Kidney (tissue), 14 donors: ENCODE data around the gene RAD9A. TPM values are rescaled to one million over a fixed set of nuclear protein-coding genes. Genes with fewer than 3 reads are reported as not detected.

Experiments
- DNase-seq, 5 donors: peaks; one replicate each; pipeline ENCODE4 v3.0.0-alpha.2; 2013 to 2020
- FAIRE-seq: peaks from 2 replicates; lab custom pipeline; 2012; peaks lifted over from hg19 to GRCh38; lab: Jason Lieb, UNC
- H3K27ac ChIP-seq, 2 donors: one replicate each; pipeline ENCODE4 v1.7.0; 2013; ENCODE audit warnings: low read depth in 2 of 2, low read length in 2 of 2, inconsistent platforms in 1 of 2
- H3K27me3 ChIP-seq: one replicate; pipeline ENCODE4 v1.7.1; 2013; ENCODE audit warnings: low read length, inconsistent platforms; ENCODE audit not compliant: control insufficient read depth, insufficient read depth
- H3K36me3 ChIP-seq, 3 donors: one replicate each; pipeline versions ENCODE4 v1.7.0 to v1.7.1; 2013; ENCODE audit warnings: low read length in 3 of 3, control low read depth in 1 of 3, inconsistent platforms in 1 of 3; ENCODE audit not compliant: insufficient read depth in 3 of 3, control insufficient read depth in 2 of 3
- H3K4me1 ChIP-seq, 3 donors: one replicate each; pipeline versions ENCODE4 v1.7.0 to v1.7.1; 2013; ENCODE audit warnings: low read length in 3 of 3, inconsistent platforms in 1 of 3, low read depth in 1 of 3; ENCODE audit not compliant: control insufficient read depth in 2 of 3, insufficient read depth in 2 of 3
- H3K4me3 ChIP-seq, 3 donors: one replicate each; pipeline versions ENCODE4 v1.7.0 to v1.8.1; 2013; ENCODE audit warnings: low read length in 3 of 3, control low read depth in 1 of 3, inconsistent platforms in 1 of 3
- H3K9ac ChIP-seq, 3 donors: one replicate each; pipeline versions ENCODE4 v1.7.0 to v1.7.1; 2013; ENCODE audit warnings: low read length in 3 of 3, control low read depth in 1 of 3, inconsistent platforms in 1 of 3
- H3K9me3 ChIP-seq, 3 donors: one replicate each; pipeline versions ENCODE4 v1.7.0 to v1.7.1; 2013; ENCODE audit warnings: low read length in 3 of 3, control low read depth in 1 of 3, inconsistent platforms in 1 of 3; ENCODE audit not compliant: control insufficient read depth in 2 of 3, insufficient read depth in 1 of 3
- CTCF ChIP-seq: IDR thresholded peaks from 3 replicates; pipeline ENCODE4 v1.5.1; 2012; ENCODE audit warnings: mild to moderate bottlenecking, moderate library complexity, borderline replicate concordance; ENCODE audit not compliant: insufficient read depth; ENCODE audit errors: extremely low read depth
- intact Hi-C: fragments of 100-400 bp; cut with DNase I; formaldehyde crosslinking; loops from one replicate; pipeline ENCODE4 v1.11.1; 2022
- polyA plus RNA-seq: library from polyadenylated mRNA; stranded (reverse); fragments of 350-450 nt; fragmentation: Illumina TruSeq; extraction: RNeasy Lipid Tissue Mini Kit (QIAGEN cat#74804); gene quantifications from one replicate; pipeline ENCODE4 v1.2.3, GENCODE V29; 2014; ENCODE audit warnings: low read depth, low replicate concordance; ENCODE audit not compliant: insufficient read depth
- total RNA-seq: library from RNA; stranded (reverse); fragmentation: NEBNext Ultra II Directional; extraction: Animal tissue kit (Norgen Biotek cat#: 25700); gene quantifications from one replicate; pipeline ENCODE4 v1.2.1, GENCODE V29; 2021
- donor health status: control.
- donor health status: control.
- donor health status: control.
- donor health status: control.
- donor health status: control.
- donor health status: DM: yes; HTN: yes; CAD: no.
- donor health status: Normal renal cell carcinoma (clear cell type).

Gene RAD9A
- total and polyA plus RNA-seq, 2 donors from 2014 or later: 16.4 to 17.8 TPM

GRCh38 chr11:67410369-67410831 is 18.6 kb downstream of the RAD9A start:
- Histone ChIP-seq H3K9me3 (no peaks in the 10 kb centered on the region), H3K4me3 (no peak overlapping the region), H3K9ac (no peak overlapping the region), H3K36me3 (no peaks in the 10 kb centered on the region), H3K27ac (no peak overlapping the region), H3K27me3 (no peaks in the 10 kb centered on the region), H3K4me1 (peaks cover 0 to 3% (median 0%) of the 10 kb centered on the region in 3 donors)
- no peak for TF ChIP-seq CTCF
- no peak for FAIRE-seq
- intact Hi-C loops: no loop called here
- no peak for DNase-seq

DNA sequence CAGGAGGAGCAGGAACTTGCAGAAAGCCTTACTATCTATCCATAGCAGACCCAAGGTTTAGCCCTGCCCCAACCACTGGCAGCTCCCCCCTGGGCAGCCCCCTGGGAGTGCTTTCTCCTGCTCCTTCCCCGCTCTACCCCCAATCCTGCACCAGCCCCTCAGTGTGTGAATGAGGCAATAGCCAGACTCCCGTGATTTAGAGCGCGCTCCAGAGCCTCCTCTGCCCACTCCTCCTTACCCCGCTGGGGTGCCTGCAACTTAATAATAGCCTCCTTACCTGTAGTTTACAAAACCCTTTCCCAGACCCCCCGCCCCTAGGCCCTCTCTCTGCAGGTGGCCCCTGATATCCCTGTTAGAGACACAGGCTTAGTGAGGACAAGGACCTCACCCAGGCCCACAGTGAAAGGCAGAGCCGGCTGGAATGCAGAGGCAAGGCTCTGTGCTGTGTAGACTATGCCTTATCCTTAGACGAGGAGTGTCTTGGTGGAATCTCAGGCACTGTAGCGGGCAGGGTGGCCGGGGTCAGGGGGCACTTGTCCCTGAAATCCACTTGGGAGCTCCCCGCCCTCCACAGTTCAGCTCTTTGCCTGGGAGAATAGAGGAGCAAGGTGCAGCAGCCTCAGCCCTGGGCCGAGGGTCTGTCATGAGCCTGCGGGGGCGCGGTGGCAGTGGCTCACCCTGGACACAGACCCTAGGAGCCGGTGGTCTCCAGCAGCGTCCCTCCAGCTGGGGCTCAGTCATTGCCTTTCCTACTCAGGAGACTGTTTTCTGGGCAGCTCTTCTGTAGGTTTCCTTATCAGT is 19.4 kb downstream of the RAD9A start:
- H3K9ac ChIP-seq: no peak overlapping the region
- intact Hi-C loops: no loop called here
- FAIRE-seq (no peak), DNase-seq (no peak)
- no peak overlapping the region for H3K27ac ChIP-seq
- H3K4me3 ChIP-seq: no peak overlapping the region
- H3K4me1 ChIP-seq: peaks cover 0 to 8% (median 0%) of the 10 kb centered on the region in 3 donors
- H3K27me3 ChIP-seq: no peaks in the 10 kb centered on the region
- TF ChIP-seq CTCF: no peak
- no peaks in the 10 kb centered on the region for H3K36me3 ChIP-seq
- no peaks in the 10 kb centered on the region for H3K9me3 ChIP-seq

DNA sequence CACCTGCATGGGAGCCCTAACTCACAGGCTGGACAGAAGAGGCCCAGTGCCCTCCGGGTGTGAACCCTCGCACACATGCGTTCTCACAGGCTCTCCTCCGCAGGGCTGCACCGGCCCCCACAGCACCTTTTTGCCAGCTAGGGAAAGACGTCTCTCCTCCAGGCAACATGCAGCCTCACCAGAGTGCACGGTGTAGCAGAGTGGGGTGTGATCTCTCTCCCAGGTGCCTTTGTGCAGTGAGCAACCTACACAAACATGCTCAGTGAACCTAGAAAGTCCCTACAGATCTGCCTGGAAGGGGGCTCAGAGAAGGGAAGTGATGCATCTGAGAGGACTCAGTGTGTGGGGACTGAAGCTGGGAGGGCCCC is 20.0 kb downstream of the RAD9A start:
- intact Hi-C loops: no loop called here
- Histone ChIP-seq H3K27me3 (no peaks in the 10 kb centered on the region), H3K9me3 (no peaks in the 10 kb centered on the region), H3K4me3 (no peak overlapping the region), H3K9ac (no peak overlapping the region), H3K36me3 (no peaks in the 10 kb centered on the region), H3K4me1 (peaks cover 0 to 9% (median 0%) of the 10 kb centered on the region in 3 donors), H3K27ac (no peak overlapping the region)
- no peak for DNase-seq
- no peak for TF ChIP-seq CTCF
- no peak for FAIRE-seq
